GM19099 (cell line): ENCODE data around the gene IQSEC1.

Experiments used
- POLR2A ChIP-seq: IDR thresholded peaks from 3 replicates; pipeline ENCODE4 v1.6.1; 2011; ENCODE audit warnings: low read depth; ENCODE audit not compliant: insufficient read length; ENCODE audit errors: extremely low read depth

Gene IQSEC1

GRCh38 chr3:12934431-12934830, 138.8 kb downstream of the IQSEC1 start:
- TF ChIP-seq POLR2A, result no peak

- TF ChIP-seq POLR2A, result no peak
Measured at GRCh38 chr3:12933901-12934300, 139.3 kb downstream of the IQSEC1 start.

DNA sequence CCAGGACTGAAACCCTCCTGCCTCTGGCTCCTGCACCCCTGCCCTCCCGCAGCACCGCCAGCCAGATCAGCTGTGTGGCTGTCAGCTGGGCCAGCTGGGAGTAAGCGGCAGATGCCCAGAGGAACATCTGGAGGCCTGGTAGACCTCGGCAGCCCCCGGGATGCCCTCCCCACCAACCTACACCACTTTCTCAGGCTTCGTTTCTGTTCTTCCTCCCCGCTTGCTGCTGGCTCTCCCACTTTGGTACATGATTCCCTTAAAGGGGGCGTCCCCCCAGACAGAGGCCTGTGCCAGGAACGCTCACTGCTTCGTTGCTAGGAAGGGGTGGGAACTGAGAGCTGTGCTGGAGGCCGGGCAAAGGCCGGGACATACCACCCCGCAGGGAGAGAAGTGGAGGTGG, 140.5 kb downstream of the IQSEC1 start:
- no peak for TF ChIP-seq POLR2A

DNA sequence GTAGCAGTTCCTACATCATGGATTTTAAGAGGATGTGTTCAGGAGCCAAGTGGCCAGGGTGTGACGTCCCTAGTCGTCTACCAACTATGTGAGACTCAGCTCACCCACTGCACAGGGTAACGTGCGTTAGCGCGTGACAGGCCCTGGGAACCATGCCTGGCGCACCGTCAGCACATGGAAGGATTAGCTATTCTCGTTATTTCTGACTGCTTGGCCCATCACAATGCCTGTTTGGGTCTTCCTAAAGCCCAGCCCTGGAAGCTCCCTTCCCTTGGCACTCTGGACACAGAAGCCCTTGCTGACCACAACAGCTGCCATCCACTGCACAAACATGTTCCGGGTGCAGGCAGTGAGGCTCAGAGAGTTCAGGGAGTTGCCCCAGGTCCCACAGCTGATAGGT, 140.9 kb downstream of the IQSEC1 start:
- TF ChIP-seq POLR2A, result no peak

- TF ChIP-seq POLR2A, result no peak
Measured at GRCh38 chr3:12931273-12931905, 141.8 kb downstream of the IQSEC1 start.

DNA sequence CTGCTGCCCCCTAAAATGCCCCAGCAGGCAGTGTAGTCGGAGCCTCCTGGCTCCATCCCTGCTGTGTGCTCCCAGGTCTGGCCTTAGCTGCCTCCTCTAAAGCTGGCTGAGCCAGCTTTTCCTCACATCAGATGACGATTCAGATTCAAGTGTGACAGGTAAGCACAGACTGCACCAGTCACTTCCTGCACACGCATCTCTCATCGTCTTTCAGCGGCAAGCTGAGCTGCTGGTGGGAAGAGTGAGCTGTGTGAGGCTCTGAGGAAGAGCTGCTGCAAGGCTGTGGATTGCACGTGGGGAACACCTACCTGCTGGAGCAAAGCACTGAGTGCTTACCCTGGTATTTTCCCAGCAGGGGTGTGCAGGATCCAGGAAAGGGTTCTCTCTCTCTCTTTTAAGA, 143.4 kb downstream of the IQSEC1 start:
- no peak for TF ChIP-seq POLR2A

DNA sequence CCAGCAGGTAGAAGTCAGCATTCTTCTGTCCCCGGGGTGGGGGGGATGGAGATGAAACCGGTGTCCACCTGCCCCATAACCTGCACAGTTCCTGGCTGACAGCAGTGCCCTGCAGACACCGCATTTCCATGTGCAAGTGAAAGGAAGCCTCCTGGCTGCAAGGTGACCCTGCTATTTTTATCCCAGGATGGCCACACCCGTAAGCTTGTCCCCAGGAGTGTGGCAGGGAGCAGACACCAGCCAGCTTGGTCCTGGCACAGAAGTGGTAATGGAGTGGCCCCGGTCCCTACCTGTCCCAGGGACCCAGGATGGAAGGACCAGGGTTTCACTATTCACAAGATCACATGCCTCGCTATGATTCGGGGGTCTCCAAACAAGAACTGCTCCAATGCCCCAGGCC, 146.6 kb downstream of the IQSEC1 start:
- no peak for TF ChIP-seq POLR2A

GRCh38 chr3:12925648-12926047, 147.6 kb downstream of the IQSEC1 start:
- TF ChIP-seq POLR2A, result no peak

DNA sequence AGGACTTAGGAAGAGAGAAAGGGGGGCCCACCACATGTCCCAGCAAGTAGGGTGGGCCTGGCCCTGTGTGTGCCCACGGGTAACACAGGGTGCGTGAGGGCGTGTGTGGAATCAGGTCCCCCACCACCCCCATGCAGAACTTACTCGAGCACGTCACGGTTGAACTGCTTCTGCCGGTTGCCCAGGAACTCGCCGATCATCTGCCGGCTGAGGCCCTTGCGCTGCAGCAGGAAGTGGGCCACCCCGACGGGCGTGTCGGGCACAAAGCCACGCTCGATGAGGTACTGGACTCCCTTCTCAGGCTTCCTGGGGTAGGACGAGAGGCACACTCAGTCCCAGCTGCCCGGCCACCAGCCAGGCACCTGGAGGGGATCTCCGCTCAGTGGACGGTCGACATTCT, 148.8 kb downstream of the IQSEC1 start:
- no peak for TF ChIP-seq POLR2A

GRCh38 chr3:12922881-12923431, 150.3 kb downstream of the IQSEC1 start:
- TF ChIP-seq POLR2A, result no peak

DNA sequence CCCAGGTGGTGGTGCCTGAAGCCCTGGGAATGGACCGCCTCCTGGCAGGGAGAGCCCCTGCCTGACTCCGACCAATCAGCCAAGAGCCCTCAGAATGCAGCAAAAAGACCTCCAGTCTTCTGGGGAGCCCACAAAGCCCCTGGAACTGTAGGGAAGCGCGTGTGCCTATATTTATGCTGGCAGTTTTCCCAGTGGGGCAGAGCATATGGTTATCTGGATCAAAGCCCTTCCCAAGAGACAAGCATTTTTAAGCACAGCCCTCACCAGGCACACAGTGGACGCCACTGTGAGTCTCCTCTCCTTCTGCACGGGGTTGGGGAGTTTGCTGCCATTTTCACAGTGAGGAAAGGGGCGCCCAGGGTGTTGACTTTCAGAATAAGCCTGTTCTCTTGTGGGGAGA, 150.9 kb downstream of the IQSEC1 start:
- TF ChIP-seq POLR2A, result no peak

GRCh38 chr3:12921736-12922135, 151.5 kb downstream of the IQSEC1 start:
- no peak for TF ChIP-seq POLR2A

GRCh38 chr3:12920967-12921366, 152.3 kb downstream of the IQSEC1 start:
- TF ChIP-seq POLR2A, result no peak

DNA sequence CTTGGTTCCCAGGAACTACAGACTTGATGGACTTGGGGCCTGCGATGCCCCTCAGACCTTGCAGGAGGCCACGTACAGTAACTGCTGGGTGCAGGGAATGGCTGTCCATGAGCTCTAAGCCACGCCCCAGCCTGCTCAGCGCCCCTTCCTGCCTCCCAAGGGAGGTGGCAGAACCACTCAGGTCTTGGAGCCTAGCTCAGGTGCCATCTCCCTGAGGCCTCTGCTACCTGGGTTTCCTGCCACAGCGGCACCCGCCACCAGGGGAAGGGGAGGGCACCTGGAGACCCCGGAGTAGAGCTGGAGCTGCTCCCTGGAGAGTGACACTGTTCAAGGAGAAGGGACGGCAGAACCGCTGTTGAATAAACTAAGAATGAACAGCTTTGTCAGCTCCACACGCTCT, 154.0 kb downstream of the IQSEC1 start:
- TF ChIP-seq POLR2A, result no peak

- no peak for TF ChIP-seq POLR2A
Measured at GRCh38 chr3:12918231-12918630, 155.0 kb downstream of the IQSEC1 start.

- no peak for TF ChIP-seq POLR2A
Measured at GRCh38 chr3:12916159-12916558, 157.1 kb downstream of the IQSEC1 start.

GRCh38 chr3:12914088-12914487, 159.1 kb downstream of the IQSEC1 start:
- no peak for TF ChIP-seq POLR2A
